Fibroblast of the aortic adventitia (primary cell): ENCODE results near the gene PPIP5K2. TPM values are rescaled to one million over a fixed set of nuclear protein-coding genes. Genes with fewer than 3 reads are reported as not detected.

ENCODE experiments used
- DNase-seq: peaks from one replicate; pipeline ENCODE4 v3.0.0-alpha.2; 2010; ENCODE audit warnings: low read depth
- H3K4me3 ChIP-seq: 2 replicates; pipeline ENCODE4 v1.5.1; 2011; ENCODE audit warnings: low read depth, mild to moderate bottlenecking, control low read depth, low read length, moderate library complexity
- CTCF ChIP-seq: IDR thresholded peaks from 2 replicates; pipeline ENCODE4 v1.5.1; 2011; ENCODE audit warnings: mild to moderate bottlenecking, low read length, control low read depth, inconsistent platforms; ENCODE audit not compliant: insufficient read depth
- total RNA-seq: library from RNA; depleted of rRNA; stranded (reverse); fragments of >200 nt; gene quantifications from 2 replicates; pipeline ENCODE4 v1.2.3, GENCODE V29; 2012; ENCODE audit warnings: low replicate concordance

PPIP5K2 gene
- total RNA-seq, 1 donor, result 71.9 TPM

DNA sequence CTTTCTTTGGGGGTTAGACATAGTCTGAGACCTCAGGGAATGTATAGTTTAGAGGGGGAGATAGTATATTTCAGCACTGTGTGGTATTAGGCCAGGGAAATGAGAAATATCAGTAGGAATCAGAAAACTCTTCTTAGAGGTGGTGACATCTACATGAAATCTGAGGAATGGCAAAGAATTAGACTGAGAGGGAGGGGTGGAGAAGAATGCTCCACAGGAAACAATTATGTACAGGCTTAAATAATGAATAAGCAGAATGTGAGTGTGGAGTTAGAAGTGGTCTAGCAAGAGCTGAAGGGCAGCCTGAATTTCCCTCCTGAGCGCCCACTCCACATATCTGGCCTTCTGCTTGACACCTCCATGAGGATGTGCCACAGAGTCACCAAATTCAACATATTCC is 134.8 kb downstream of the PPIP5K2 start:
- no peak overlapping the region for H3K4me3 ChIP-seq
- TF ChIP-seq CTCF, result no peak
- DNase-seq, result no peak

DNA sequence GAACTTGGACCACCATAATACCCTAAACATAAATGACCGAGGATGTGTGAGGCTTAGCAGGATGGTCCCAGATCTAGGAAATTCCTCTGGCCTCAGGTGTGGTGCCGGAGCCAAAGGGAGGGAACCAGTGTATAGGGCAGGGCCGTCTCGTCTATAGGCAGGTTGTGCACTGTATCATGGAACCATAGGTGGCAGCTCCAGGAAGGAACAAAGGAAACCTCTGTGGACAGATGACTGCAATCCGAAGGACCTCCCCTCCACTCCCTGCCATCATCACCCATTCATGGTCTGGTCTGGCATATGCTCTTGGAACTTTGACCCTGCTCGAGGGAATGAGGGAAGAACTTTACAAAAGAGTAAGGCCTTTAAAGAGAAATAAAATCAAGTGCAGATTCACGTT is 135.6 kb downstream of the PPIP5K2 start:
- H3K4me3 ChIP-seq, result no peak overlapping the region
- TF ChIP-seq CTCF, result no peak
- DNase-seq, result no peak

DNA sequence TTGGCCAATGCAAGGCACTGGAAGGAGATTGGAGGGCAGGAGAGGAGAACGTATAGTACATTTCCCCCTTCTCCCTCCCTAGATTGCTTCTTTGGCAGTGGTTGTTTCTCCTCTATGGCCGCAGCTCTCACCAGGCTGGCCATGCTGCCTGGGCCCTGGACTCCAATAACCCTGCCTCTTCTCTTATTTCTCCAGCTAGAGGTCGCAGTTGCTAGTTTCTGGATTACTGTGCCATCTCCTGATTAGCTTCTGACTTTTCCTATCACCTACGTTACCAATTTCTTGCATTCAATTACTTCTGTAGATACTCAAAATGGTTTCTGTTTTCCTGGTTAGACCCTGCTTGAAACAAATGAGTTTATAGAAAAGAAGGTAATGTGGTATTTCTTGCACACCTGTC is 136.1 kb downstream of the PPIP5K2 start:
- no peak overlapping the region for H3K4me3 ChIP-seq
- no peak for DNase-seq
- TF ChIP-seq CTCF, result peak; percentile 19

- TF ChIP-seq CTCF, result peak; percentile 1
- peak; percentile 96 for DNase-seq
- H3K4me3 ChIP-seq, result peak within 1 kb of the TSS; percentile 86
Measured at GRCh38 chr5:103258368-103258956, 138.4 kb downstream of the PPIP5K2 start, which contains the start of gene MACIR. Gene MACIR, plus strand, starts transcription at chr5:103258763. Its CDS starts 17,157 bp downstream, at chr5:103275920.

DNA sequence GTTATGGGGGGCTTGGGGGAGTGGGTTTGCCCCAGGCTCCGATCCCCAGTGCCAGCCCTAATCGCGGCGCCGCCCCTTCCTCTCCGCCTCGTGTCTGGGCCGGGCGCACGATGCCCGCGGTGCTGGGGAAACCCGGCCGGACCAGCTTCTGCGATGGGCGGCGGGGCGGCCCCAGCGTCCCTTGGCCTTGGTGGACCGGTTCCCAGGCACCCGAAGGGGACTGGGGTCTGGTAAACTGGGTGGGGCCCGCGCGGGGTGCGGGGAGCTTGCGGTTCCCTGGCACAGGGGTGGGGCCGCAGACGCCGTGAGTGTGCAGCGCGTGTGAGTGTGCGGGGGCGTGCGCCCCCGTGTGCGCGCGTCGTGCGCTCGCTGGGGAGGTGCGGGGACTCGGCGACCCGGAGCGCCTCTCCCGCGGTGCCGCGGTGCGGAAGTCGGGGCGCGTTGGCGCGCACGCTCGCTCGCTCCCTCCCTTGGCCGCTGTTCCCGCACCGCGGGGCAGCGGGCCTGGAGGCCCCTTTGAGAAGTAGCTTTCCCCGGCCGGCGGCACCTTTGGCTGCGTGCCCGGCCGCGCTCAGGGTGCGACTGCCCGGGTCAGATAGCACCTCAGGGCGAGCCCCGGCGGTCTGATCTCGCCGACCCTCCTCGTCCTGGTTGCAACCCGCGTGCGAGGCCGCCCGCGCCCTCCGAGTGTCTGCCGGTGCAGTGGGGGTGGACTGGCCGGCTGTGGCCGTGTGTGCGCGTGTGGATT is 139.0 kb downstream of the PPIP5K2 start:
- DNase-seq, result no peak
- H3K4me3 ChIP-seq, result peak overlapping the region; percentile 86
- TF ChIP-seq CTCF, result no peak

- peak; percentile 47 for DNase-seq
- peak; percentile 8 for TF ChIP-seq CTCF
Measured at GRCh38 chr5:103259705-103260355, 139.7 kb downstream of the PPIP5K2 start.

More at GRCh38 chr5:103259705-103260355, 139.7 kb downstream of the PPIP5K2 start:
- peak overlapping the region; percentile 86 for H3K4me3 ChIP-seq
